ENCODE measurements around the gene UBE4A. TPM values are rescaled to one million over a fixed set of nuclear protein-coding genes. Genes with fewer than 3 reads are reported as not detected.

The UBE4A gene
- total RNA-seq, 2 donors from 2014 or later: 44.8 to 46.9 TPM

GRCh38 chr11:118353084-118353710 lies 6.2 kb upstream of the UBE4A start:
- Histone ChIP-seq H3K4me1 (no peaks in the 10 kb centered on the region), H3K36me3 (no peaks in the 10 kb centered on the region), H3K27ac (no peak overlapping the region), H3K27me3 (no peaks in the 10 kb centered on the region), H3K9ac (ENCODE audit: low read depth in 2 of 2, low read length in 2 of 2) (no peak overlapping the region), H3K9me3 (no peaks in the 10 kb centered on the region), H3K4me3 (no peak overlapping the region)
- intact Hi-C loops (cut with DNase I): loop anchor here (2.0 to 10.0 kb wide), 3 partner anchors 56 to 208 kb away; no protein-coding TSS in a partner anchor
- DNase-seq: no peak
- TF ChIP-seq, protein P1, sequence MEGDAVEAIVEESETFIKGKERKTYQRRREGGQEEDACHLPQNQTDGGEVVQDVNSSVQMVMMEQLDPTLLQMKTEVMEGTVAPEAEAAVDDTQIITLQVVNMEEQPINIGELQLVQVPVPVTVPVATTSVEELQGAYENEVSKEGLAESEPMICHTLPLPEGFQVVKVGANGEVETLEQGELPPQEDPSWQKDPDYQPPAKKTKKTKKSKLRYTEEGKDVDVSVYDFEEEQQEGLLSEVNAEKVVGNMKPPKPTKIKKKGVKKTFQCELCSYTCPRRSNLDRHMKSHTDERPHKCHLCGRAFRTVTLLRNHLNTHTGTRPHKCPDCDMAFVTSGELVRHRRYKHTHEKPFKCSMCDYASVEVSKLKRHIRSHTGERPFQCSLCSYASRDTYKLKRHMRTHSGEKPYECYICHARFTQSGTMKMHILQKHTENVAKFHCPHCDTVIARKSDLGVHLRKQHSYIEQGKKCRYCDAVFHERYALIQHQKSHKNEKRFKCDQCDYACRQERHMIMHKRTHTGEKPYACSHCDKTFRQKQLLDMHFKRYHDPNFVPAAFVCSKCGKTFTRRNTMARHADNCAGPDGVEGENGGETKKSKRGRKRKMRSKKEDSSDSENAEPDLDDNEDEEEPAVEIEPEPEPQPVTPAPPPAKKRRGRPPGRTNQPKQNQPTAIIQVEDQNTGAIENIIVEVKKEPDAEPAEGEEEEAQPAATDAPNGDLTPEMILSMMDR (IDR thresholded peaks at IDR 0.05): peak; percentile 53

- TF ChIP-seq, protein P1 (IDR thresholded peaks at IDR 0.05): no peak
- Histone ChIP-seq H3K27me3 (no peaks in the 10 kb centered on the region), H3K36me3 (no peaks in the 10 kb centered on the region), H3K27ac (no peak overlapping the region), H3K4me3 (no peak overlapping the region), H3K9me3 (no peaks in the 10 kb centered on the region), H3K9ac (ENCODE audit: low read depth in 2 of 2, low read length in 2 of 2) (no peak overlapping the region), H3K4me1 (peaks cover 12% of the 10 kb centered on the region)
- DNase-seq: no peak
- intact Hi-C loops (cut with DNase I): loop anchor here (10.0 kb wide), 1 partner anchor 213 kb away; no protein-coding TSS in a partner anchor
Measured at GRCh38 chr11:118358071-118358470, 1.3 kb upstream of the UBE4A start.

GRCh38 chr11:118364956-118365615 lies 5.7 kb downstream of the UBE4A start:
- Histone ChIP-seq H3K4me3 (no peak overlapping the region), H3K4me1 (peaks cover 11% of the 10 kb centered on the region), H3K27ac (no peak overlapping the region), H3K9me3 (no peaks in the 10 kb centered on the region), H3K27me3 (no peaks in the 10 kb centered on the region), H3K36me3 (no peaks in the 10 kb centered on the region), H3K9ac (ENCODE audit: low read depth in 2 of 2, low read length in 2 of 2) (no peak overlapping the region)
- intact Hi-C loops (cut with DNase I): no loop called here
- TF ChIP-seq, protein P1 (IDR thresholded peaks at IDR 0.05): no peak
- DNase-seq: no peak

- no peaks in the 10 kb centered on the region for H3K9me3 ChIP-seq
- TF ChIP-seq, protein P1 (IDR thresholded peaks at IDR 0.05): no peak
- no peaks in the 10 kb centered on the region for H3K27me3 ChIP-seq
- intact Hi-C loops (cut with DNase I): no loop called here
- no peak overlapping the region for H3K9ac ChIP-seq (ENCODE audit: low read depth in 2 of 2, low read length in 2 of 2)
- H3K36me3 ChIP-seq: peaks cover 8% of the 10 kb centered on the region
- no peak overlapping the region for H3K27ac ChIP-seq
- H3K4me1 ChIP-seq: peaks cover 5% of the 10 kb centered on the region
- DNase-seq: no peak
- no peak overlapping the region for H3K4me3 ChIP-seq
Measured at GRCh38 chr11:118366287-118366686, 6.9 kb downstream of the UBE4A start.

- Histone ChIP-seq H3K4me3 (no peak overlapping the region), H3K27ac (no peak overlapping the region), H3K36me3 (peaks cover 23% of the 10 kb centered on the region), H3K4me1 (no peaks in the 10 kb centered on the region), H3K9ac (ENCODE audit: low read depth in 2 of 2, low read length in 2 of 2) (no peak overlapping the region), H3K27me3 (no peaks in the 10 kb centered on the region), H3K9me3 (no peaks in the 10 kb centered on the region)
- no peak for DNase-seq
- TF ChIP-seq, protein P1 (IDR thresholded peaks at IDR 0.05): no peak
- intact Hi-C loops (cut with DNase I): no loop called here
Measured at GRCh38 chr11:118370774-118371173, 11.4 kb downstream of the UBE4A start.

Data from colonic mucosa (tissue), 4 donors.